Frontal cortex (tissue), 4 donors: Measurements from ENCODE around the gene GAB2. TPM values are rescaled to one million over a fixed set of nuclear protein-coding genes. Genes with fewer than 3 reads are reported as not detected.
"Not testable (repeated sequence)": the region's sequence is repeated elsewhere in the genome, so short reads cannot be mapped to it uniquely, and the experiment has no call there.

ENCODE experiments used
- DNase-seq, 2 donors: peaks; one replicate each; pipeline ENCODE4 v3.0.0; 2012; ENCODE audit warnings: low spot score in 2 of 2
- FAIRE-seq: peaks from 2 replicates; lab custom pipeline; 2012; peaks lifted over from hg19 to GRCh38; lab: Jason Lieb, UNC
- total RNA-seq: library from RNA; depleted of rRNA; stranded (reverse); fragments of >200 nt; gene quantifications from one replicate; pipeline ENCODE4 v1.2.3, GENCODE V29; 2014
- donor health status: control.
- donor health status: control.
- donor health status: control.

The GAB2 gene
- total RNA-seq, 1 donor from 2014 or later = 20.8 TPM

DNA sequence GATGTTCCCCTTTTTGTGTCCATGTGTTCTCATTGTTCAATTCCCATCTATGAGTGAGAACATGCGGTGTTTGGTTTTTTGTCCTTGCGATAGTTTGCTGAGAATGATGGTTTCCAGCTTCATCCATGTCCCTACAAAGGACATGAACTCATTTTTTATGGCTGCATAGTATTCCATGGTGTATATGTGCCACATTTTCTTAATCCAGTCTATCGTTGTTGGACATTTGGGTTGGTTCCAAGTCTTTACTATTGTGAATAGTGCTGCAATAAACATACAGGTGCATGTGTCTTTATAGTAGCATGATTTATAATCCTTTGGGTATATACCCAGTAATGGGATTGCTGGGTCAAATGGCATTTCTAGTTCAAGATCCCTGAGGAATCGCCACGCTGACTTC, 123.5 kb downstream of the GAB2 start:
- not testable (repeated sequence) for FAIRE-seq, DNase-seq

GRCh38 chr11:78293536-78293935, 124.1 kb downstream of the GAB2 start:
- FAIRE-seq = no peak
- DNase-seq = no peak

- no peak for DNase-seq
- FAIRE-seq = no peak
Measured at GRCh38 chr11:78292109-78292803, 125.4 kb downstream of the GAB2 start.

DNA sequence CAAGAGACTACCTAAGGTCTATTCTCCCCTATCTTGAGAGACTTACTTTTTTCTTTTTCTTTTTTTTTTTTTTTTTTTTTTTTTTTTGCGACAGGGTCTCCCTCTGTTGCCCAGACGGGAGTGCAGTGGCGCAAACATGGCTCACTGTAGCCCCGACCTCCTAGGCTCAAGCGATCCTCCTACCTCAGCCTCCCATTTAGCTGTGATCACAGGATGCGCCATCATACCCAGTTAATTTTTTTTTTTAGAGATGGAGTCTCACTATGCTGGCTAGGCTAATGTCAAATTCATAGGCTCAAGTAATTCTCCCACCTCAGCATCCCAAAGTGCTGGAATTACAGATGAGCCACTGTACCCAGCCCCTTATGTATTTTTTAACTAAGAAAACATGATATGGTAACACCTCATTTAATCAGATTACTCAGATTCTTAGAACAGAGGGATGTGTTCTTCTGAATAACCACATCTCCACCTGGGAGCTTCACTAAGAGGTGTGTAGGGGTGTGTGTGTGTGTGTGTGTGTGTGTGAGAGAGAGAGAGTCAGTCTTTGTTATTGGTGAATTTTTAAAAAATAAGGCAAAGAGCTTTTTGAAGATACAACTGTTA, 126.0 kb downstream of the GAB2 start:
- no peak for DNase-seq
- no peak for FAIRE-seq

DNA sequence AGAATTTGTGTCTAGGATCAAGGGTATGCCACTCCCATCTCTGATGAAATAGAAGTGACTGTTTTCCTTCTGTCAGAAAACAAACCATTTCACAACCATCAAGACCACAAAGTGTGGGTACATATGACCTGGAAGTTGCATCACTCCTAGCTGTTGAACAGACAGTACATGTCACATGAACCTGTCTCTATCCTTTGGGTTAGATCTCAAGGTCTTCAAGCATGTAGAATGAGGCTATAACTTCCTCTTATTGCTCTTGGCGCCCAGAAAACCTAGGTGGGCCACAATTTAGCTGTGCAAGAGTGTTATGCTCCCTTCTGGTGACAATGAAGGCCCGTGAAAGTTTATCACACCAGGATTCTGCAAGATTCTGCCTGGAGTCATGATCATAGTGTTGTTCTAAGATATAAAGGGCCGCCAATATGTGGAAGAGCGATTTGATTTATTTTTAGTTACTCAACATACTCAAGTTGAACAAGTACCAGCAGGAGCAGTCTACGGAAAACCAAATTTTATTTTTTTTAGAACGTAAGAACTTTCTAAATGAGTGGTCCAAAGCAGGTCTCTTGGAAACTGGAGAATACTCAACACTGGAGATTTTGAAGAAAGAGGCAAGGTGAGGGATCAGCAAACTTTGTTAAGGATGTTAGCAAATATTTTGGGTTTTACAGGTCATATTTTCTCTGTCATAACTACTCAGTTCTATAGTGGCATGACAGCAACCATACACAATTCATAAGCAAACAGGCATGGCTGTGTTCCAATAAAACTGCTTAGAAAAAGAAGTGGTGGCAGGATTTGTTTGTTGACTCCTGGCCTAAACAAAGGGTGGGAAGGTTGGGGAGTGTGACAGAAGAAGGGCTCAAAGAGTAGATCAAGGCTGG, 127.1 kb downstream of the GAB2 start:
- FAIRE-seq = no peak
- no peak for DNase-seq

- no peak for FAIRE-seq
- no peak for DNase-seq
Measured at GRCh38 chr11:78289552-78290292, 127.9 kb downstream of the GAB2 start.

- no peak for DNase-seq
Measured at GRCh38 chr11:78284260-78284659, 133.4 kb downstream of the GAB2 start.

DNA sequence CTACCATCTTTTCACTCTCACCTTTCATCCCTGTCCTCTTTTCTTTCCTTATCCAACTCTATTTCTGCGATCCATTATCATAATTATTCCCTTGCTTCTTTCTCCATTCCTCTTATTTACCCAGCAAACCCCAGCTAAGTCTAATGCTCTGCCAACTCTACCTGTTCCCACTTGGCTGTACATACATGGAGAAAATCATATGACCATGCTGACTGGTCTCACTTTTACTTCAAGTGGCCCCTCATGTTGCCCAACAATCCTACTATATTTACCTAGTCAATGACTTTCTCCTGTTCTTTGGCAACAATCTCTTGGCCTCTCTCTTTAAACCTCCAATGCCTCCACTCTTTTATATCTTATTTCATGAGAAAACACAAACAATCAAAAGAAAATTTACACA, 134.8 kb downstream of the GAB2 start:
- DNase-seq (no peak), FAIRE-seq (no peak)

More at GRCh38 chr11:78284260-78284659, 133.4 kb downstream of the GAB2 start:
- no peak for FAIRE-seq

DNA sequence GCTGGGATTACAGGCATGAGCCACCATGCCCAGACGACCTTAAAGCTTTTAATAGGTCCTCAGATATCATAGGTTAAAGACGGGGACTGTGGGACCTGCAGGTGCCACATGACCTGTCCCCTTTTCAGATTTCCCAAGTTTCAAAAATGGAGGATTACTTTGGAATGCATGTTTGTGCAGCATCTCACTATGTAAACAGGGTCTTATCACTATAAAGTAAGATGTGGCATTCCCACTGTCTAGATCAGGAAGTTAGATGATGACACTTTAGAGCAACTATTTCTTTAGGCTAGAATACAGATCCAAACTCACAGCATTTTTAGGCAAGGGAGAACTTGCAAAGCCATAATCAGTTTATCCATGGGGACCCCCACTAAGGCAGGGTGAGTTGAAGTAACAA, 136.1 kb downstream of the GAB2 start:
- DNase-seq (no peak), FAIRE-seq (no peak)

- DNase-seq = no peak
- no peak for FAIRE-seq
Measured at GRCh38 chr11:78277314-78277994, 140.2 kb downstream of the GAB2 start.

DNA sequence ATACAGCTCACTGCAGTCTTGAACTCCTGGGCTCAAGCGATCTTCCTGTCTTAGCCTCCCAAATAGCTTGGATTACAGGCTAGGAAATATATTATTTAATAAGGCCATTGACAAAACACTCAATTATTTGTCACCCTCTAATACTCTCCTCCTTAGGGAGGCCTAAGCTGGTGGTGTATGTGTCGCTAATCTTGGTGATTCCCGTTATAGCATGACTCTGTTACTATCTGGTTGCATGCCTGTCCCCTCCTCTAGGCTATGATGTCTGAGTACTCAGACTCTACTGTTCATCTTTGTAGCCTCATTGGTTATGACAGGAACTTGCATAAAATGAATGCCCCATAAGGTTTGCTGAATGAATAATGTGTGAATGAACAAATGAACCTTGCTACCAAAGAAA, 141.3 kb downstream of the GAB2 start:
- no peak for DNase-seq
- FAIRE-seq = no peak

DNA sequence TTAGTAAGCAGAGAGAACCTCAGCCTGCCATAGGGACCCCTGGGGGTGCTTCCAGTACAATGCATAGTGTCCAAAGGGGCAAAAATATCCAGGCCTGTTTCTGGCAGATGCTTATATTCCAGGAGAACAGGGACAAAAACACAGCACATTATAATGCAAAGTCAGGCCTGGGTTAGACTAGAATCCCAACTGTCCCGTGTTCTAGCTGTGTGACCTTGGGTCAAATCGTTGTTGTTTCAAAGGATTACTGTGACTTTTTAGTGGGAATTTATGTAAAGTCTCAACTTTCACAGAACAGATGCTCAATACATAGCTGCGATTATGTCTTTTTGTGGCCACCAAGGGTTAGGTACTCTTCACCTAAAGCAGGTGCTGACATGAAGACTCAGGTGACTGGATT, 142.9 kb downstream of the GAB2 start:
- DNase-seq (no peak), FAIRE-seq (no peak)

DNA sequence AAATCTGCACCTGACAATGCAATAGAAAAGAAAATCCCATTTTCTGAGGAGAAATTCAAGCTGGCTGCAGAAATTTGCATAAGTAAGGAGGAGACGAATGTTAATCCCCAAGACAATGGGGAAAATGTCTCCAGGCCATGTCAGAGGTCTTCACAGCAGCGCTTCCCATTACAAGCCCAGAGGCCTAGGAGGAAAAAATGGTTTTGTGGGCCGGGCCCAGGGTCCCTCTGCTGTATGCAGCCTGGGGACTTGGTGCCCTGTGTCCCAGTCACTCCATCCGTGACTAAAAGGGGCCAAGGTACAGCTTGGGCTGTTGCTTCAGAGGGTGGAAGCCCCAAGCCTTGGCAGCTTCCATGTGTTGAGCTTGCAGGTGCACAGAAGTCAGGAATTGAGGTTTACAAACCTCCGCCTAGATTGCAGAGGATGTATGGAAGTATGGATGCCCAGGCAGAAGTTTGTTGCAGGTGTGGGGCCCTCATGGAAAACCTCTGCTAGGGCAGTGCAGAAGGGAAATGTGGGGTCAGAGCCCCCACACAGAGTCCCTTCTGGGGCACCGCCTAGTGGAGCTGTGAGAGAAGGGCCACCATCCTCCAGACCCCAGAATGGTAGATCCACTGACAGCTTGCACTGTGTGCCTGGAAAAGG, 144.9 kb downstream of the GAB2 start:
- not testable (repeated sequence) for DNase-seq, FAIRE-seq

- DNase-seq, FAIRE-seq: not testable (repeated sequence)
Measured at GRCh38 chr11:78271801-78272200, 145.8 kb downstream of the GAB2 start.

GRCh38 chr11:78270971-78271370, 146.6 kb downstream of the GAB2 start:
- DNase-seq (peak in 1 of 2 donors; percentile 6), FAIRE-seq (no peak)

- FAIRE-seq = no peak
Measured at GRCh38 chr11:78269806-78270205, 147.8 kb downstream of the GAB2 start.

DNA sequence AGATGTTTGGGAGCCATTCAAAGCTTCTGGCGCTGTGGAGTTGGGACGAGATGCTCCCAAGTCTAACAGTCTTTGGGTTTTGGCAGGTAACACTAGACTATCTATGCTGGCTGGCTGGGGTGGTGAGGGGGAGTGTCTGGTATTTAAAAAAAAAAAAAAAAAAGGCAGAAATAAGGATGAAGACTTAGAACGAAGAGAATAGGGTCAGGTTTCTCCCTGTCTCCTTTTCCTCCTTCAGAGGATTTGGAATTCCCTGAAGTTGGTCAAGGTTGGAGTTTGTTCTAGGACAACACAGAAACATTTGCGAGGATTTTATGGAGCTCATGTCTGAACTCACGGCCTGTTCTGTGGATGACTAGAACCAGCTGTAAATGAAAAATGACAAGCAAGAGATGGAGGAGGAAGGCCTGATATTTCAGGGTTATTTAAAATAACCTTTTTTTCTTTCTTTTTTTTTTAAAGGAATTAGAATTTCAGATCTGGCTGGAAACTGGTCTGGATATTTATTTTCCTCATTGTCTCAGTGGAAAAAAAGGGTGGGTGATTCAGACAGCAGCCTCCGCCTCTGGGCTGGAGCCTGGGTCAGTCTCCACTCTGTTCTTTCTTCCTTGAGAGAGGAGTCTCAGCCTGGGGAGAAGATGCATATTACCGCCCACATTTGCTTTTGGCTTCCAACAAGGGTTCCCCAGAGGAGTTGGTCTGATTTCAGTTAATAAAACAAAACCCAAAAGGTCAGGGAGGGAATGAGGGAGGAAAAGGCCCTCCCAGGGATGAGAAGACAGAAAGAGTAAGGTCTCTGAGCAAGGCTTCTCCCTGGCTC, 148.8 kb downstream of the GAB2 start:
- FAIRE-seq (no peak), DNase-seq (no peak)

More at GRCh38 chr11:78269806-78270205, 147.8 kb downstream of the GAB2 start:
- DNase-seq = no peak

- FAIRE-seq (no peak), DNase-seq (no peak)
Measured at GRCh38 chr11:78266451-78266850, 151.2 kb downstream of the GAB2 start.
